Activated B cell treated with CpG ODN at 0.5 μM for 24 hours (primary cell): Measurements from ENCODE around the gene BGN. TPM values are rescaled to one million over a fixed set of nuclear protein-coding genes. Genes with fewer than 3 reads are reported as not detected.

ENCODE experiments used
- ATAC-seq: fragments of 200-7000 bp; cut with Tn5 transposase; one replicate; pipeline ENCODE4 v1.10.0; 2021; ENCODE audit warnings: low read depth, mild to moderate bottlenecking, moderate library complexity
- CTCF ChIA-PET: fragments of 350-600 bp; sonication (Branson Sonifier 250); formaldehyde crosslinking; loops from one replicate; lab custom pipeline; 2021; ENCODE audit warnings: antibody characterized with exemption; lab: Charles Lee
- POLR2A ChIA-PET: fragments of 350-600 bp; sonication (Branson Sonifier 250); formaldehyde crosslinking; loops from one replicate; lab custom pipeline; 2021; ENCODE audit warnings: antibody characterized with exemption; lab: Charles Lee
- DNase-seq: peaks from one replicate; pipeline ENCODE4 v3.0.0; 2022
- H3K27ac Mint-ChIP-seq: one replicate; pipeline ENCODE4 v1.8.0; 2020; ENCODE audit warnings: mixed read lengths
- H3K27me3 Mint-ChIP-seq: one replicate; pipeline ENCODE4 v1.8.0; 2021; ENCODE audit warnings: mixed read lengths
- H3K36me3 Mint-ChIP-seq: one replicate; pipeline ENCODE4 v1.8.0; 2021; ENCODE audit warnings: low read depth, mixed read lengths
- H3K4me1 Mint-ChIP-seq: one replicate; pipeline ENCODE4 v1.8.0; 2021; ENCODE audit warnings: mixed read lengths
- H3K4me3 Mint-ChIP-seq: one replicate; pipeline ENCODE4 v1.8.0; 2020; ENCODE audit warnings: mild to moderate bottlenecking, mixed read lengths
- H3K9me3 Mint-ChIP-seq: one replicate; pipeline ENCODE4 v1.8.0; 2020; ENCODE audit warnings: mixed read lengths
- CTCF ChIP-seq: fragments of 200-600 bp; IDR thresholded peaks from one replicate; pipeline ENCODE4 v1.8.0; 2022; ENCODE audit warnings: antibody characterized with exemption, mild to moderate bottlenecking
- intact Hi-C: fragments of 100-400 bp; cut with micrococcal nuclease; formaldehyde crosslinking; loops from one replicate; pipeline ENCODE4 v1.15.1; 2024
- total RNA-seq: library from RNA; stranded (reverse); gene quantifications from 2 replicates; pipeline ENCODE4 v1.2.3, GENCODE V29; 2022

BGN gene
- total RNA-seq, 1 donor from 2014 or later, result not detected

- no peak overlapping the region for H3K4me3 Mint-ChIP-seq
- no peak overlapping the region for H3K27ac Mint-ChIP-seq
- ChIA-PET CTCF (interaction anchor here (1.0 kb wide), 1 partner anchor 25 kb away, joined by 3 read pairs; no protein-coding TSS in a partner anchor), POLR2A (no interaction called here)
- H3K36me3 Mint-ChIP-seq, result no peaks in the 10 kb centered on the region
- DNase-seq (no peak), ATAC-seq (no peak)
- peaks cover 15% of the 10 kb centered on the region for H3K27me3 Mint-ChIP-seq
- TF ChIP-seq CTCF, result no peak
- intact Hi-C loops, result no loop called here
- peaks cover 3% of the 10 kb centered on the region for H3K4me1 Mint-ChIP-seq
- H3K9me3 Mint-ChIP-seq, result no peaks in the 10 kb centered on the region
These were observed 19.5 kb downstream of the BGN start for GRCh38 chrX:153514259-153514658.

GRCh38 chrX:153515435-153515834 is 20.7 kb downstream of the BGN start:
- Mint-ChIP-seq H3K27ac (no peak overlapping the region), H3K9me3 (no peaks in the 10 kb centered on the region), H3K27me3 (peaks cover 17% of the 10 kb centered on the region), H3K36me3 (no peaks in the 10 kb centered on the region), H3K4me3 (no peak overlapping the region), H3K4me1 (peaks cover 3% of the 10 kb centered on the region)
- POLR2A ChIA-PET, result no interaction called here
- CTCF ChIA-PET, result no interaction called here
- no peak for ATAC-seq
- TF ChIP-seq CTCF, result no peak
- intact Hi-C loops, result no loop called here
- DNase-seq, result no peak

- Mint-ChIP-seq H3K27ac (no peak overlapping the region), H3K27me3 (peaks cover 17% of the 10 kb centered on the region), H3K4me3 (no peak overlapping the region), H3K4me1 (peaks cover 3% of the 10 kb centered on the region), H3K36me3 (no peaks in the 10 kb centered on the region), H3K9me3 (no peaks in the 10 kb centered on the region)
- ChIA-PET CTCF (no interaction called here), POLR2A (no interaction called here)
- no peak for TF ChIP-seq CTCF
- intact Hi-C loops, result no loop called here
- ATAC-seq (no peak), DNase-seq (no peak)
These were observed 21.3 kb downstream of the BGN start for GRCh38 chrX:153516073-153516472.

GRCh38 chrX:153517423-153517822 is 22.6 kb downstream of the BGN start, which contains the start of gene ATP2B3:
TSS of gene ATP2B3 (plus strand) at chrX:153517642. CDS start at chrX:153536248, 18,606 bp downstream.
- intact Hi-C loops, result no loop called here
- Mint-ChIP-seq H3K27me3 (peaks cover 24% of the 10 kb centered on the region), H3K9me3 (no peaks in the 10 kb centered on the region), H3K36me3 (no peaks in the 10 kb centered on the region), H3K4me1 (peaks cover 3% of the 10 kb centered on the region), H3K27ac (no peak within 1 kb of the TSS), H3K4me3 (no peak within 1 kb of the TSS)
- CTCF ChIA-PET, result no interaction called here
- no peak for TF ChIP-seq CTCF
- ATAC-seq, result no peak
- POLR2A ChIA-PET, result no interaction called here
- no peak for DNase-seq

- intact Hi-C loops, result no loop called here
- Mint-ChIP-seq H3K4me1 (peaks cover 3% of the 10 kb centered on the region), H3K4me3 (no peak overlapping the region), H3K27me3 (peaks cover 24% of the 10 kb centered on the region), H3K9me3 (no peaks in the 10 kb centered on the region), H3K36me3 (no peaks in the 10 kb centered on the region), H3K27ac (no peak overlapping the region)
- ChIA-PET POLR2A (no interaction called here), CTCF (no interaction called here)
- TF ChIP-seq CTCF, result no peak
- DNase-seq (no peak), ATAC-seq (no peak)
These were observed 23.4 kb downstream of the BGN start for GRCh38 chrX:153517946-153518834.
